A549 (cell line): Measurements from ENCODE around the gene FGGY. TPM values are rescaled to one million over a fixed set of nuclear protein-coding genes. Genes with fewer than 3 reads are reported as not detected.
"Not testable (repeated sequence)": the region's sequence is repeated elsewhere in the genome, so short reads cannot be mapped to it uniquely, and the experiment has no call there.

Experiments used
- ATAC-seq, 2 experiments: fragments of 200-7000 bp in 1 of 2; fragments of >200 bp in 1 of 2; cut with Nextera tagmentation in 1 of 2; cut with Tn5 transposase in 1 of 2; 3 replicates each; pipeline versions ENCODE4 v1.8.0 to v1.9.1; 2018 to 2020; ENCODE audit warnings: mild to moderate bottlenecking in 1 of 2, moderate library complexity in 1 of 2
- CTCF ChIA-PET: fragments of 300-600 bp; sonication (Branson Sonifier 250); formaldehyde crosslinking; extraction: SDS; loops from one replicate; lab custom pipeline; 2021; ENCODE audit warnings: antibody characterized with exemption, inconsistent platforms; lab: Yijun Ruan, JAX
- POLR2A ChIA-PET: fragments of 350-600 bp; formaldehyde crosslinking; extraction: SDS; loops from one replicate; lab custom pipeline; 2021; ENCODE audit warnings: antibody characterized with exemption, inconsistent platforms; lab: Yijun Ruan, JAX
- DNase-seq, 2 experiments: peaks; one replicate each; pipeline versions ENCODE4 v3.0.0 to v3.0.0-alpha.2; 2011 to 2016; ENCODE audit warnings: low read depth in 1 of 2, low spot score in 1 of 2
- FAIRE-seq: peaks from 2 replicates; lab custom pipeline; 2011; peaks lifted over from hg19 to GRCh38; lab: Jason Lieb, UNC
- H3K27ac ChIP-seq, 2 experiments: fragments of >200 bp; sonication (Bioruptor Twin); formaldehyde crosslinking; 3 replicates each; pipeline ENCODE4 v1.5.1; 2016 to 2017
- H3K4me1 ChIP-seq: fragments of >200 bp; sonication (Bioruptor Twin); formaldehyde crosslinking; 3 replicates; pipeline ENCODE4 v1.6.1; 2016
- H3K4me2 ChIP-seq: fragments of >200 bp; sonication (Bioruptor Twin); formaldehyde crosslinking; 3 replicates; pipeline ENCODE4 v1.6.1; 2016
- H3K4me3 ChIP-seq: fragments of >200 bp; sonication (Bioruptor Twin); formaldehyde crosslinking; 3 replicates; pipeline ENCODE4 v1.5.1; 2016
- H3K9me3 ChIP-seq: fragments of >200 bp; sonication (Bioruptor Twin); formaldehyde crosslinking; 3 replicates; pipeline ENCODE4 v1.6.1; 2016
- ATOH8 ChIP-seq: fragments of 250-450 bp; sonication (Bioruptor Pico); IDR thresholded peaks from 2 replicates; pipeline ENCODE4 v1.5.0; 2020; ENCODE audit warnings: low read depth, mild to moderate bottlenecking, moderate library complexity
- CTCF ChIP-seq: fragments of >200 bp; sonication (Bioruptor Twin); formaldehyde crosslinking; IDR thresholded peaks from 3 replicates; pipeline ENCODE4 v1.5.1; 2016
- E2F6 ChIP-seq: IDR thresholded peaks from 2 replicates; pipeline ENCODE4 v1.6.1; 2012; ENCODE audit warnings: low read depth, borderline replicate concordance
- EP300 ChIP-seq, 2 experiments: fragments of >200 bp; sonication (Bioruptor Twin); formaldehyde crosslinking; IDR thresholded peaks; 2 replicates in 1 of 2; 3 replicates in 1 of 2; pipeline ENCODE4 v1.6.1; 2016 to 2017
- ESRRA ChIP-seq: fragments of 150-350 bp; IDR thresholded peaks from 2 replicates; pipeline ENCODE4 v1.6.1; 2014; ENCODE audit warnings: mild to moderate bottlenecking, low read length, borderline replicate concordance
- FOXS1 ChIP-seq: fragments of 250-450 bp; sonication (Bioruptor Pico); IDR thresholded peaks from 2 replicates; pipeline ENCODE4 v1.5.0; 2020; ENCODE audit warnings: mild to moderate bottlenecking, moderate library complexity
- HEYL ChIP-seq: fragments of 250-450 bp; sonication (Bioruptor Pico); IDR thresholded peaks from 2 replicates; pipeline ENCODE4 v1.8.0; 2021; ENCODE audit warnings: mild to moderate bottlenecking, moderate library complexity
- HMGXB4 ChIP-seq: fragments of 250-450 bp; sonication (Bioruptor Pico); IDR thresholded peaks from 2 replicates; pipeline ENCODE4 v1.5.0; 2021; ENCODE audit warnings: mild to moderate bottlenecking, moderate library complexity, borderline replicate concordance
- HOXA7 ChIP-seq: fragments of 250-450 bp; sonication (Bioruptor Pico); IDR thresholded peaks from 2 replicates; pipeline ENCODE4 v1.5.0; 2020; ENCODE audit warnings: mild to moderate bottlenecking, moderate library complexity
- JUN ChIP-seq, 2 experiments: fragments of >200 bp; sonication (Bioruptor Twin); formaldehyde crosslinking; IDR thresholded peaks; 2 replicates in 1 of 2; 3 replicates in 1 of 2; pipeline ENCODE4 v1.6.1; 2016 to 2017
- JUNB ChIP-seq: fragments of >200 bp; sonication (Bioruptor Twin); formaldehyde crosslinking; IDR thresholded peaks from 2 replicates; pipeline ENCODE4 v1.6.1; 2016
- MAZ ChIP-seq: fragments of 150-350 bp; IDR thresholded peaks from 2 replicates; pipeline ENCODE4 v1.6.1; 2014; ENCODE audit warnings: antibody characterized with exemption, low read depth, low read length, borderline replicate concordance
- NR3C1 ChIP-seq: fragments of >200 bp; sonication (Bioruptor Twin); formaldehyde crosslinking; IDR thresholded peaks from 3 replicates; pipeline ENCODE4 v1.6.1; 2017
- POLR2A ChIP-seq: IDR thresholded peaks from 2 replicates; pipeline ENCODE4 v1.6.1; 2012; ENCODE audit warnings: mild to moderate bottlenecking, low read length
- RAD21 ChIP-seq, 2 experiments: fragments of >200 bp in 1 of 2; sonication (Bioruptor Twin) in 1 of 2; formaldehyde crosslinking in 1 of 2; IDR thresholded peaks in 1 of 2; conservative IDR thresholded peaks in 1 of 2; 2 replicates in 1 of 2; 3 replicates in 1 of 2; pipeline ENCODE4 v1.6.1; 2012 to 2018; ENCODE audit warnings: inconsistent platforms in 1 of 2
- RARB ChIP-seq: fragments of 250-450 bp; sonication (Bioruptor Pico); IDR thresholded peaks from 2 replicates; pipeline ENCODE4 v1.8.0; 2021; ENCODE audit warnings: mild to moderate bottlenecking, moderate library complexity
- RCOR1 ChIP-seq: fragments of 150-350 bp; IDR thresholded peaks from 2 replicates; pipeline ENCODE4 v1.6.1; 2014; ENCODE audit warnings: antibody characterized with exemption, low read length, low read depth
- TFCP2L1 ChIP-seq: fragments of 250-450 bp; sonication (Bioruptor Pico); IDR thresholded peaks from 2 replicates; pipeline ENCODE4 v1.5.0; 2021; ENCODE audit warnings: mild to moderate bottlenecking
- WGBS: methylation state at CpG from one replicate; pipeline ENCODE4 v1.1.6; 2017; ENCODE audit errors: missing lambda C conversion rate; 5-methylcytosine and 5-hydroxymethylcytosine counted together
- polyA plus RNA-seq, 4 experiments: library from polyadenylated mRNA; depleted of rRNA in 3 of 4; stranded (reverse); fragments of >200 nt; fragmentation: RNase III in 1 of 4; extraction: RNeasy Plus Mini Kit Qiagen cat#74134 plus additional on column Dnase treatment in 1 of 4; gene quantifications; 2 replicates in 3 of 4; 3 replicates in 1 of 4; pipeline ENCODE4 v1.2.3, GENCODE V29; 2011 to 2017

Gene FGGY
- polyA plus RNA-seq, 2 of the 4 experiments (the other 2 are of a cell fraction), result 2.9 to 4.8 TPM

- CTCF ChIA-PET, result no interaction called here
- Histone ChIP-seq H3K4me3 (no peak overlapping the region), H3K27ac (no peak overlapping the region), H3K4me2 (no peak overlapping the region), H3K9me3 (no peaks in the 10 kb centered on the region), H3K4me1 (no peaks in the 10 kb centered on the region)
- POLR2A ChIA-PET, result no interaction called here
- DNase-seq, result no peak
- FAIRE-seq, result no peak
- 36% methylated on average over 1 of the region's 1 CpG for WGBS
- TF ChIP-seq POLR2A (no peak), HOXA7 (no peak), RARB (CRISPR knock-in tag) (no peak), MAZ (no peak), CTCF (no peak), HMGXB4 (CRISPR knock-in tag) (no peak), TFCP2L1 (no peak), FOXS1 (CRISPR knock-in tag) (no peak), EP300 (IDR thresholded peaks at IDR 0.05) (no peak), ESRRA (no peak)
- ATAC-seq, result no peak
These were observed 260.6 kb downstream of the FGGY start for GRCh38 chr1:59557549-59557885.

GRCh38 chr1:59558580-59558979, 261.7 kb downstream of the FGGY start:
- DNase-seq, POLR2A ChIA-PET, H3K4me3 ChIP-seq, CTCF ChIA-PET, FAIRE-seq, H3K4me1 ChIP-seq, H3K4me2 ChIP-seq, ATAC-seq, H3K27ac ChIP-seq, H3K9me3 ChIP-seq: not testable (repeated sequence)
- 51% methylated on average over 3 of the region's 3 CpGs for WGBS

- ATAC-seq, result no peak
- H3K4me3 ChIP-seq, result no peak overlapping the region
- POLR2A ChIA-PET, result no interaction called here
- CTCF ChIA-PET, result no interaction called here
- H3K9me3 ChIP-seq, result no peaks in the 10 kb centered on the region
- no peak for DNase-seq
- no peak for FAIRE-seq
- H3K4me1 ChIP-seq, result no peaks in the 10 kb centered on the region
- H3K4me2 ChIP-seq, result no peak overlapping the region
- TF ChIP-seq JUN (IDR thresholded peaks at IDR 0.05) (no peak), E2F6 (no peak), JUNB (no peak), RCOR1 (no peak), RAD21 (conservative IDR thresholded peaks at IDR 0.05 in 1 of 2, IDR thresholded peaks at IDR 0.05 in 1 of 2) (no peak), RARB (CRISPR knock-in tag) (no peak), ATOH8 (CRISPR knock-in tag) (no peak), NR3C1 (no peak), HEYL (CRISPR knock-in tag) (no peak)
- WGBS, result 86% methylated on average over 6 of the region's 6 CpGs
- no peak overlapping the region for H3K27ac ChIP-seq
These were observed 264.0 kb downstream of the FGGY start for GRCh38 chr1:59560807-59561450.
